Adrenal gland (tissue), 12 donors: ENCODE measurements around the gene ATOH8. TPM values are rescaled to one million over a fixed set of nuclear protein-coding genes. Genes with fewer than 3 reads are reported as not detected.

Source experiments
- DNase-seq, 7 donors: peaks; one replicate each; pipeline ENCODE4 v3.0.0-alpha.2; 2019 to 2020
- H3K27ac ChIP-seq, 5 donors: fragments of 200-600 bp; sonication (generic) in 4 of 5; 1 replicate in 3 of 5; 2 replicates in 2 of 5; pipeline versions ENCODE4 v1.5.1 to v1.8.0; 2016 to 2020; ENCODE audit warnings: mild to moderate bottlenecking in 1 of 5
- H3K27me3 ChIP-seq: fragments of 200-600 bp; 2 replicates; pipeline ENCODE4 v1.8.0; 2021
- H3K36me3 ChIP-seq, 2 donors: fragments of 200-600 bp; replicated peaks in 1 of 2; 1 replicate in 1 of 2; 2 replicates in 1 of 2; pipeline versions ENCODE4 v1.5.1 to v1.8.0; 2018 to 2022
- H3K4me1 ChIP-seq, 2 donors: fragments of 200-600 bp; replicated peaks in 1 of 2; 1 replicate in 1 of 2; 2 replicates in 1 of 2; pipeline versions ENCODE4 v1.5.1 to v1.8.0; 2018 to 2021
- H3K4me3 ChIP-seq, 4 donors: fragments of 200-600 bp; sonication (generic) in 3 of 4; one replicate each; pipeline ENCODE4 v1.5.1; 2016 to 2018
- H3K9me3 ChIP-seq, 3 donors: fragments of 200-600 bp; sonication (generic) in 1 of 3; replicated peaks in 1 of 3; 1 replicate in 2 of 3; 2 replicates in 1 of 3; pipeline versions ENCODE4 v1.5.1 to v1.8.0; 2016 to 2021
- CTCF ChIP-seq, 6 experiments: fragments of 450-650 bp in 4 of 6; fragments of 200-600 bp in 2 of 6; sonication (generic) in 1 of 6; IDR thresholded peaks; 1 replicate in 5 of 6; 2 replicates in 1 of 6; pipeline versions ENCODE4 v1.5.1 to v1.8.0; 2016 to 2021; ENCODE audit warnings: antibody characterized with exemption in 6 of 6, mild to moderate bottlenecking in 2 of 6, moderate library complexity in 1 of 6
- POLR2A ChIP-seq, 2 donors: fragments of 450-650 bp; IDR thresholded peaks; one replicate each; pipeline ENCODE4 v1.6.1; 2017; ENCODE audit warnings: antibody characterized with exemption in 2 of 2, mild to moderate bottlenecking in 2 of 2, moderate library complexity in 1 of 2
- WGBS, 4 donors: extraction: QIAGEN DNeasy Blood & Tissue Kit in 2 of 4; methylation state at CpG; one replicate each; pipeline versions ENCODE4 v1.1.5 to v1.1.7; 2013 to 2017; 5-methylcytosine and 5-hydroxymethylcytosine counted together
- intact Hi-C, 2 donors: fragments of 100-400 bp; cut with DNase I; formaldehyde crosslinking; loops; one replicate each; pipeline versions ENCODE4 v1.14.1 to v1.15.0; 2022 to 2023
- polyA plus RNA-seq, 3 donors: library from polyadenylated mRNA; stranded (reverse); fragments of 200-250 nt in 2 of 3; fragments of 350-450 nt in 1 of 3; fragmentation: Illumina TruSeq in 1 of 3; extraction: RNeasy Lipid Tissue Mini Kit (QIAGEN cat#74804) in 1 of 3; gene quantifications; one replicate each; pipeline ENCODE4 v1.2.3, GENCODE V29; 2013 to 2014
- total RNA-seq, 9 donors: library from RNA; depleted of rRNA in 4 of 9; stranded (reverse); fragments of >200 nt in 4 of 9; fragments of 120-200 nt in 1 of 9; fragmentation: NEBNext Ultra II Directional in 1 of 9; extraction: Animal tissue kit (Norgen Biotek cat#: 25700) in 1 of 9; gene quantifications; one replicate each; pipeline versions ENCODE4 v1.1.0 to v1.2.4, GENCODE V29; 2013 to 2023
- donor health status: healthy with polysubstance abuse.
- donor health status: Bipolar disorder and iron deficiency.
- donor health status: DM: yes; HTN: yes; CAD: no.
- donor health status: DM: no; HTN: no; CAD: no.
- donor health status: DM: no; HTN: no; CAD: no.
- donor health status: DM: yes; HTN: yes; CAD: no.

ATOH8 gene
- total and polyA plus RNA-seq, 12 donors, result 0.88 to 44.0 (median 6.0) TPM

- Histone ChIP-seq H3K27me3 (no peaks in the 10 kb centered on the region), H3K27ac (no peak overlapping the region), H3K36me3 (no peaks in the 10 kb centered on the region), H3K9me3 (no peaks in the 10 kb centered on the region), H3K4me3 (no peak overlapping the region), H3K4me1 (peaks cover 0 to 10% of the 10 kb centered on the region in 2 donors)
- no peak for DNase-seq
- intact Hi-C loops, result loop anchor here in 1 of 2 donors (5.0 kb wide), 1 partner anchor 81 kb away; no protein-coding TSS in a partner anchor
- WGBS, 4 donors, result 75 to 90% (median 81%) methylated on average over 3 of the region's 3 CpGs
- TF ChIP-seq POLR2A (IDR thresholded peaks at IDR 0.05), result no peak
- no peak for TF ChIP-seq CTCF (IDR thresholded peaks at IDR 0.05)
Measured at GRCh38 chr2:85731606-85732005, 22.2 kb upstream of the ATOH8 start.

- Histone ChIP-seq H3K27ac (no peak overlapping the region), H3K4me1 (peaks cover 0 to 19% of the 10 kb centered on the region in 2 donors), H3K27me3 (no peaks in the 10 kb centered on the region), H3K36me3 (no peaks in the 10 kb centered on the region), H3K9me3 (no peaks in the 10 kb centered on the region), H3K4me3 (no peak overlapping the region)
- no peak for DNase-seq
- 79 to 91% (median 86%) methylated on average over 2 of the region's 2 CpGs for WGBS, 4 donors
- TF ChIP-seq POLR2A (IDR thresholded peaks at IDR 0.05) (no peak), CTCF (IDR thresholded peaks at IDR 0.05) (no peak)
- intact Hi-C loops, result loop anchor here in 1 of 2 donors (5.0 kb wide), 1 partner anchor 80 kb away; no protein-coding TSS in a partner anchor
Measured at GRCh38 chr2:85732467-85733120, 21.2 kb upstream of the ATOH8 start.

- peaks cover 0 to 19% of the 10 kb centered on the region in 2 donors for H3K4me1 ChIP-seq
- no peaks in the 10 kb centered on the region for H3K9me3 ChIP-seq
- no peaks in the 10 kb centered on the region for H3K36me3 ChIP-seq
- H3K27me3 ChIP-seq, result no peaks in the 10 kb centered on the region
- 87 to 90% (median 89%) methylated on average over 4 to 18 of the region's 18 CpGs for WGBS, 4 donors
- TF ChIP-seq POLR2A (IDR thresholded peaks at IDR 0.05) (no peak), CTCF (IDR thresholded peaks at IDR 0.05) (no peak)
- no peak for DNase-seq
- H3K4me3 ChIP-seq, result no peak overlapping the region
- intact Hi-C loops, result loop anchor here in 1 of 2 donors (5.0 kb wide), 1 partner anchor 79 kb away; no protein-coding TSS in a partner anchor
- no peak overlapping the region for H3K27ac ChIP-seq
Measured at GRCh38 chr2:85733121-85733960, 20.4 kb upstream of the ATOH8 start.

- Histone ChIP-seq H3K27me3 (no peaks in the 10 kb centered on the region), H3K4me1 (peaks cover 0 to 13% of the 10 kb centered on the region in 2 donors), H3K4me3 (no peak overlapping the region), H3K9me3 (no peaks in the 10 kb centered on the region), H3K27ac (no peak overlapping the region), H3K36me3 (no peaks in the 10 kb centered on the region)
- intact Hi-C loops, result loop anchor here in 1 of 2 donors (5.0 kb wide), 1 partner anchor 78 kb away; no protein-coding TSS in a partner anchor
- no peak for DNase-seq
- 85 to 94% (median 90%) methylated on average over 2 to 4 of the region's 4 CpGs for WGBS, 4 donors
- TF ChIP-seq CTCF (IDR thresholded peaks at IDR 0.05), result no peak
- no peak for TF ChIP-seq POLR2A (IDR thresholded peaks at IDR 0.05)
Measured at GRCh38 chr2:85734015-85734414, 19.8 kb upstream of the ATOH8 start.
